ENCODE data around the gene TSEN2.
A peak's percentile ranks its signal among the peaks of the same experiment; 100 is the strongest.
"Not testable (repeated sequence)": the region's sequence is repeated elsewhere in the genome, so short reads cannot be mapped to it uniquely, and the experiment has no call there.

TSEN2 gene

DNA sequence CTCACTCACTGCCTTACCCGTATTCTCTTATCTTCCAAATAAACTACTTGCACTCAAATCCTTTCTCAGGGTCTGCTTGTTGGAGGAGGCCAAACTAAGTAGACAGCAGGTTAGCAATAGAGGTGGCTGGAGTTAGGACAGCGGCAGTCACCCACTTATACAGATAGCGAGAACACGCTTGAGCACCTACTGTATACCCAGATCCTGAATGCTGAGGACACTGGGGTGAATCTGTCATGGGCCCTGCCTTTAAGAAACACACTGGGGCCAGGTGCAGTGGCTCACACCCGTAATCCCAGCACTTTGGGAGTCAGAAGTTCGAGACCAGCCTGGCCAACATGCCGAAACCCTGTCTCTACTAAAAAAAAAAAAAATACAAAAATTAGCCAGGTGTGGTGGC is 38.0 kb upstream of the TSEN2 start:
- H3K27me3 Mint-ChIP-seq (ENCODE audit: low read depth): peaks cover 9% of the 10 kb centered on the region
- H3K9me3 Mint-ChIP-seq: no peaks in the 10 kb centered on the region
- no peaks in the 10 kb centered on the region for H3K36me3 Mint-ChIP-seq (ENCODE audit: low read depth)
- no peak for DNase-seq (ENCODE audit: low spot score)
- no peaks in the 10 kb centered on the region for H3K4me1 Mint-ChIP-seq (ENCODE audit: low read depth)
- H3K4me3 Mint-ChIP-seq: no peak overlapping the region
- no peak overlapping the region for H3K27ac Mint-ChIP-seq

DNA sequence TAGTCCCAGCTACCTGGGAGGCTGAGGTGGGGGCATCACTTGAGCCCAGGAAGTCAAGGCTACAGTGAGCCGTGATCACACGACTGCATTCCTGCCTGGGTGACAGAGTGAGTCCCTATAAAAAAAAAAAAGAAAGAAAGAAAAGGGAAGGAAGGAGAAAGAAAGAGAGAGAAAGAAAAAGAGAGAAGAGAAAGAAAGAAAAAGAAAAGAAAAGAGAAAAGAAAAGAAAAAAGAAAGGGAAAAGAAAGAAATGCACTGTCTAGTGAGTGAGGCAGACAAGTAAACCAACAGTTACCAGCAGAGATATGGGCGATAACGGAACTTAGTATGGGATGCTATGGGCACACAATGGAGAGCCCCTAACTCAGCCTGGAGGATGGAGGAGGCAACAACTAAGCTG is 37.2 kb upstream of the TSEN2 start:
- peaks cover 9% of the 10 kb centered on the region for H3K27me3 Mint-ChIP-seq (ENCODE audit: low read depth)
- H3K4me1 Mint-ChIP-seq (ENCODE audit: low read depth): no peaks in the 10 kb centered on the region
- no peak overlapping the region for H3K4me3 Mint-ChIP-seq
- H3K9me3 Mint-ChIP-seq: no peaks in the 10 kb centered on the region
- peak overlapping the region; percentile 17 for H3K27ac Mint-ChIP-seq
- no peaks in the 10 kb centered on the region for H3K36me3 Mint-ChIP-seq (ENCODE audit: low read depth)
- DNase-seq (ENCODE audit: low spot score): no peak

DNA sequence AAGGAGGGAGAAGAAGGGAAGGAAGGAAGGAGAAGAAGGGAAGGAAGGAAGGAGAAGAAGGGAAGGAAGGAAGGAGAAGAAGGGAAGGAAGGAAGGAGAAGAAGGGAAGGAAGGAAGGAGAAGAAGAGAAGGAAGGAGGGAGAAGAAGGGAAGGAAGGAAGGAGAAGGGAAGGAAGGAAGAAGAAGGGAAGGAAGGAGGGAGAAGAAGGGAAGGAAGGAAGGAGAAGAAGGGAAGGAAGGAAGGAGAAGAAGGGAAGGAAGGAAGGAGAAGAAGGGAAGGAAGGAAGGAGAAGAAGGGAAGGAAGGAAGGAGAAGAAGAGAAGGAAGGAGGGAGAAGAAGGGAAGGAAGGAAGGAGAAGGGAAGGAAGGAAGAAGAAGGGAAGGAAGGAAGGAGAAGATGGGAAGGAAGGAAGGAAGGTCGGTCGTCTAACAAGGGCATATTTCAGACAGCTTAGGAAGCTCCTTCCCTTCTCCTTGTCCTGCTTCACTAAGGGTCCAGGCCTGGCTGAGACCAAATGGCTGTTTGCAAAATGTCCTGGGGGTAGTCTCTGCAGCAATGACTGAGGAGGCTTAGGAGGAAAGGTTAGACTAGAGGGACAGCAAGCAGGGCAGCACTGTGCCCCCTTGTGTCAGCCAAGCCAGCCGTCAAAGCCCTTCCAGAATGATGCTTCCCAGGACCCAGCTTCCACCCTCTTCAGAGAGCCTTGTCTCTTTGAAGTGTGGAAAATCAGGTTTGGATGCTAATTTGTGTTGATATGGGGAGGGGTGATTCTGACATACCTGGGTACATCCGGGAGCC is 35.7 kb upstream of the TSEN2 start:
- not testable (repeated sequence) for H3K4me3 Mint-ChIP-seq; H3K4me1 Mint-ChIP-seq (ENCODE audit: low read depth); H3K36me3 Mint-ChIP-seq (ENCODE audit: low read depth); DNase-seq (ENCODE audit: low spot score); H3K27me3 Mint-ChIP-seq (ENCODE audit: low read depth); H3K27ac Mint-ChIP-seq; H3K9me3 Mint-ChIP-seq

DNA sequence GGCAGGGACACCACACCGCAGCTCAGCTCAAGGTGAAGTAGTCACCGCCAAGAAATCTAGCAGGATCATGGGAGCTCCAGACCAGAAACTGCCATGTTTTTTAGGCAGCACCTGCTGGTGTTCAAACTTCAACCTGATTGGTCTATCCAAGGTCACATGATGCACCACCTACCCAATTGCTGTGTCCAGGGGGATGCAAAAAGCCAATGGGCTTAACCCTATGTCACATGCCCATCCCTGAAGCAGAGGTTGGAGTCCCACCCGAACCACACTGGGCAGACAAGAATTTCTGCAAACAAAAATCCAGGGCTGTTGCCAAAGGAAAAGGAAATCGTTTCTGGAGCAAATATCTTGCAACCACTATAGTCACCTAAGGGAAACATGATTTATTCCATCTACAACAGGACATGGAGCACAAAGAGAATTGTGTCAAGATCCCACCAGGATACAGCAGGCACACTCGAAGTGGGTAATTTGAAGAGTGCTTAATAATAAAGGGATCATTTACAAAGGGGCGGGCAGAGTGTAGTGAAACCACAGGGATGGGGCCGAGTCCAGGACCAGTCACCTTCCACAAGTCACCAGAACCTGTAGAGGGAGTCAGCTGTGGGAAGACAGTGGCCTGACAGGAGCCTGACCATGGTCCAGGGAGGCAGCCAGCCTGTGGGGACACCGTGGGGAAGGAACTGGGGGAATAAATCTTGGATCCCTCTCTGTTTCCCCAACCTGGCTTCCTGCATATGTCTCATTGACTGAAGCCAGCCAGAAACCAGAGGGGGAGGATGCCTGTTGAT is 34.2 kb upstream of the TSEN2 start:
- DNase-seq (ENCODE audit: low spot score): no peak
- H3K9me3 Mint-ChIP-seq: no peaks in the 10 kb centered on the region
- H3K4me1 Mint-ChIP-seq (ENCODE audit: low read depth): no peaks in the 10 kb centered on the region
- no peak overlapping the region for H3K4me3 Mint-ChIP-seq
- H3K36me3 Mint-ChIP-seq (ENCODE audit: low read depth): no peaks in the 10 kb centered on the region
- H3K27ac Mint-ChIP-seq: no peak overlapping the region
- H3K27me3 Mint-ChIP-seq (ENCODE audit: low read depth): peaks cover 5% of the 10 kb centered on the region

DNA sequence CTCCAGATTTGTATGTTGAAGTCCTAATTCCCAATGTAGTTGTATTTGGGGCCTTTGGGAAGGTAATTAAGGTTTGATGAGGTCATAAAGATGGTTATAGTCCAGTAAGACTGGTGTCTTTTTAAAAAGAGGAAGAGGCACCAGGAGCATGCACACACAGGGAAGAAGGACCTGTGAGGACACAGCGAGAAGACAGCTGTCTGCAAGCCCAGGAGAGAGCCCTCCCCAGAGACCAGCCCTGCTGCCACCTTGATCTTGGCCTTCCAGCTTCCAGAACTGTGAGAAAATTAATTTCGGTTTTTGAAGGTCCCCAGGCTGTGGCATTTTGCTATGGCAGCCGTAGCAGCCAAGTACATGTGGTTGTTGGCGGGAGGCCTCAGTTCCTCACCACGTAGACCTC is 32.8 kb upstream of the TSEN2 start:
- Mint-ChIP-seq H3K27me3 (ENCODE audit: low read depth) (peaks cover 5% of the 10 kb centered on the region), H3K9me3 (no peaks in the 10 kb centered on the region), H3K4me3 (no peak overlapping the region), H3K4me1 (ENCODE audit: low read depth) (no peaks in the 10 kb centered on the region), H3K27ac (no peak overlapping the region), H3K36me3 (ENCODE audit: low read depth) (no peaks in the 10 kb centered on the region)
- DNase-seq (ENCODE audit: low spot score): no peak

DNA sequence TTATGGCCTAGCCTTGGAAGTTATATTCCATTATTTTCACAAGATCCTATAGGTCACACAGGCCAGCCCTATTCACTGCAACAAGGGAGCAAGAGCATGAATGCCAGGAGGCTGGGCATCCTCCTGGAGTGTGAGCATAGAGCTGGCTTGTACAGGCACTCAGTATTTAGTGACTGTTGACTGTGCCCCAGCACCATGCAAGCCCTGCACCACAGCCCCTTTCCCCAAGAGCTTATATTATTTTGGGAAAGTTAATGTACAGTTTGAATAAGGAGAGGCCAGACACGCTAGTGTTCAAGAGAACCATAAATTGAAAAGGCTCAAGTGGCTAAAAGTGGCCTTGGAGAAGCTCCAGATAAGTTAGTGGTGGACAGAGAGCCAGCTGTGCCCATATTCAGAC is 32.3 kb upstream of the TSEN2 start:
- Mint-ChIP-seq H3K4me3 (no peak overlapping the region), H3K36me3 (ENCODE audit: low read depth) (no peaks in the 10 kb centered on the region), H3K27ac (no peak overlapping the region), H3K27me3 (ENCODE audit: low read depth) (peaks cover 5% of the 10 kb centered on the region), H3K9me3 (no peaks in the 10 kb centered on the region), H3K4me1 (ENCODE audit: low read depth) (no peaks in the 10 kb centered on the region)
- no peak for DNase-seq (ENCODE audit: low spot score)

DNA sequence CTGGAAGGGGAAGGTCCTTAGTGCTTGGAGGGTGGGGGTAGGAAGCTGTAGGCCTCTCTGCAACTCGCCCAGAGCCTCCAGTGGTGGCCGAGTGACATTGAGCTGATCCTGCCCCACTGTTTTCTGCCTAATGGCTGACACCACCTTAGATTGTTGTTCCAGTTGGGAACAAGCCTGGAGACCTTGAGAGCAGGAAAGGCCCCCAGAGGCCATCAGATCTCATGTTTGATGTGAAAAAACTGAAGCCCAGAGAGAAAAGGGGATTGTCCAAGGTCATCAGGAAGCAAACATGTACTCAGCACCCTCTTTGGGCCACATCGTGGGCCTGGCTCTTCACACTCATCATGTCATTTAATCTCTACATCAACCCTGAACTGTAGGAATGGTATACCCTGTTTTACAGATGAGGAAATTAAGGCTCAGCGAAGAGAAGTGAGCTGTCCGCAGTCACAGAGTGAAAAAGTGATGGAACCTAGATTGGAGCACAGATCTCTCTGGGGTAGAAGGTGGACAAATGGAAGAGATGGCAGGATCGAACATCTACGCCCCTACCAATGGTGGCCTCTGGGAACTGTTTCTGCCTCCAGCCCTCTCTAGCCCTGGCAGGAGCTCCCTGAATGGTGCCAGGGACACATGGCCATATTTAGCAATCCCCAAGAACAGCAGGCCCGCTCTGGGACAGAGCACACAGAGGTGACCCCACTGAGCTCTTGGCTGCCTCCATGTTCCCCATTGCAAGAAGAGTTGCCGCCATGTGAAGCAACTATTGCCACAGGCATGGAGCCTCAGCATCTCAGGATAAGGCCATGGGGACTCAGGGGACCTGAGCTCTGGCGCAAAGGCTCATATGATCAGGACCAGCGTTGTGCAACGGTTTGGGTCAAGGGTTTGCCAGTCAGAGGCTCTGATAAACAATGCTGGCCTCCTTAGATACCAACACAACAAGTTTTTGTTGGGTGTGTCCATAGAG is 31.6 kb upstream of the TSEN2 start:
- no peak overlapping the region for H3K27ac Mint-ChIP-seq
- no peaks in the 10 kb centered on the region for H3K36me3 Mint-ChIP-seq (ENCODE audit: low read depth)
- H3K4me1 Mint-ChIP-seq (ENCODE audit: low read depth): no peaks in the 10 kb centered on the region
- DNase-seq (ENCODE audit: low spot score): no peak
- H3K27me3 Mint-ChIP-seq (ENCODE audit: low read depth): peaks cover 4% of the 10 kb centered on the region
- no peaks in the 10 kb centered on the region for H3K9me3 Mint-ChIP-seq
- H3K4me3 Mint-ChIP-seq: no peak overlapping the region

DNA sequence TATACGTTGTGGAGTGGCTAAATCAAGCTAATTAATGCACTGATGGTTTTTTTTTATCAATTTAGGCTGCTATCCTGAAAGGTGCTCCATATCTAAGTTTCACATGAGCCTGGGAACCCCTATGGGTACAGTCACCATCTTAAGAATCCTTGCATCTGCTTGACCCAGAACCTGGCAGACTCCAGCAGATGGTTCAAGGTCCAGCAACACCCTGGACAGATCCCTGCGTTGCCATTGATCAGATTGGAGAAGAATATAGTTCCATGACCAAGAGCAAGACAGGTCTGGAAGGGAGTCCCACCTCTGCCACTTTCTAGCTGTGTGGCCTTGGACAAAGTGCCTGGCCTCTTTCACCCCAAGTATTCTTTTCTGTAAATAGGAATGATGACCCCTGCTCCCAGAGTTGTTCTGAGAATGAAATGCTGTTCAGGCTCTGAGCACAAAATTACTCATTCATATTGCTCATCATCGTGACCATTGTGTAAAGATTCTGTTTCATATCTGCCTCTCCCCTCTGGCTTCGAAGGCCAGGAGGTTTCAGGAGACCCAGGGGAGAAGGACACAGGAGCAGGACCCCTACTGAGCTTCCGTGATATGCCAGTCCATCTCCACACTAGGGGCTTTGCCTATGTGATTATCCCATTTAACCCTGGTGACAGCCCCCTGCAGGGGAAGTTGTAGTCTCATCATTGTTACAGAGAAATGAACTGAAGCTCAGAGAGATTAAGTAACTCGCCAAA is 30.0 kb upstream of the TSEN2 start:
- DNase-seq (ENCODE audit: low spot score): no peak
- Mint-ChIP-seq H3K9me3 (no peaks in the 10 kb centered on the region), H3K36me3 (ENCODE audit: low read depth) (no peaks in the 10 kb centered on the region), H3K4me3 (no peak overlapping the region), H3K27ac (no peak overlapping the region), H3K4me1 (ENCODE audit: low read depth) (no peaks in the 10 kb centered on the region), H3K27me3 (ENCODE audit: low read depth) (no peaks in the 10 kb centered on the region)

DNA sequence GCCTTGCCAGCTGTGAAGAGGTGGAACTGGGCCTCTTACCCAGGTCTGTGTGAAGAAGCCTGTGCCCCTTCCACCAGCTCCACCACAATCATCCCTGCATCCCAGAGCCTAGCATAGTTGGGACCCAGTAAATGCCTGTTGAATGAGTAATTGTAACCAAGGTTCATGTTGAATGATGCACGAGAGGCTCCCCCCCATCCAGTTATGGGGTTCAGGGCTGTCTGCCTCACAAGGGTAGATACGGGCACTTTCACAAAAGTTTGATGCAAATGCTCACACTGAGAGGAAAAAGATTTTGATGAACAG is 29.5 kb upstream of the TSEN2 start:
- no peaks in the 10 kb centered on the region for H3K27me3 Mint-ChIP-seq (ENCODE audit: low read depth)
- no peak overlapping the region for H3K4me3 Mint-ChIP-seq
- no peak overlapping the region for H3K27ac Mint-ChIP-seq
- H3K36me3 Mint-ChIP-seq (ENCODE audit: low read depth): no peaks in the 10 kb centered on the region
- H3K9me3 Mint-ChIP-seq: no peaks in the 10 kb centered on the region
- no peaks in the 10 kb centered on the region for H3K4me1 Mint-ChIP-seq (ENCODE audit: low read depth)
- no peak for DNase-seq (ENCODE audit: low spot score)

DNA sequence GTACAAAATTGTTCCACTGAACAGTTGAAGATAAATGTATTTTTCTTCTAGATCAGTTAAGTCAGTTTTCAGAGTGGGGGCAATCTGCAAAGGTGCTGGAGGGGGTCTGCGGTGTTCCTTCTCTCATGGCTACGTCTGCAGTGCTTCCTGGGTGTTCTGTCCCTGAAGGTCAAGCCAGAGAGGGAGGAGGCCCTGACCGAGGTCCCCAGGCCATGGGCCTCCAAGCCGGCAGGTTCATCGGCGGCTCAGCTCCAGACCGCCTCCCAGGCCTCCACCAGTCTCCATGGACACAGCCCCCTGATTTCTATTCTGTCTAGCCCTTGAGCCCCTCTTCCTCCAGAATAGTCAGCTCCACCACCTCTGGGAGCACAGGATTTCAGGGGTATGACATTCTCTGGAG is 28.5 kb upstream of the TSEN2 start:
- Mint-ChIP-seq H3K27me3 (ENCODE audit: low read depth) (no peaks in the 10 kb centered on the region), H3K27ac (no peak overlapping the region), H3K9me3 (no peaks in the 10 kb centered on the region), H3K4me1 (ENCODE audit: low read depth) (no peaks in the 10 kb centered on the region), H3K4me3 (no peak overlapping the region), H3K36me3 (ENCODE audit: low read depth) (no peaks in the 10 kb centered on the region)
- DNase-seq (ENCODE audit: low spot score): no peak

DNA sequence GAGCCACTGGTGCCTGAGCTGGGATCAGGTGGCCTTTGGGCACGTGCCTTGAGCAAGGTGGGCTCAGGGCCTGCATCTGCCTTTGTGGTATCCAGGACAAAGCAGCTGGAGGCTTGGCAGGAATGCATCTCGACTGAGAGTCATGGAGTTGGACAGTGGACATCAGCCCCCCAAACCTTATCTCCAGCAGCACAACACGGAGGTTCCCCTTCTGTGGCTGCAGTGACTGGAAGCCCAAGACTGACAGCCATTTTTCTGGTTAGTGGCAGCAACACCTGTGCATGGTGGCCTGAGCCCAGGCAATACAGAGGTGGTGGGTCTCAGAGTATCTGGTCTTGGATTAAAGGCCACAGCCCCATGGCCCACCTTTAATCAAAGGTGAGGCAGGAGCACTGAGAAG is 27.8 kb upstream of the TSEN2 start:
- no peak overlapping the region for H3K4me3 Mint-ChIP-seq
- H3K27me3 Mint-ChIP-seq (ENCODE audit: low read depth): no peaks in the 10 kb centered on the region
- no peak overlapping the region for H3K27ac Mint-ChIP-seq
- no peaks in the 10 kb centered on the region for H3K36me3 Mint-ChIP-seq (ENCODE audit: low read depth)
- no peak for DNase-seq (ENCODE audit: low spot score)
- no peaks in the 10 kb centered on the region for H3K4me1 Mint-ChIP-seq (ENCODE audit: low read depth)
- no peaks in the 10 kb centered on the region for H3K9me3 Mint-ChIP-seq

DNA sequence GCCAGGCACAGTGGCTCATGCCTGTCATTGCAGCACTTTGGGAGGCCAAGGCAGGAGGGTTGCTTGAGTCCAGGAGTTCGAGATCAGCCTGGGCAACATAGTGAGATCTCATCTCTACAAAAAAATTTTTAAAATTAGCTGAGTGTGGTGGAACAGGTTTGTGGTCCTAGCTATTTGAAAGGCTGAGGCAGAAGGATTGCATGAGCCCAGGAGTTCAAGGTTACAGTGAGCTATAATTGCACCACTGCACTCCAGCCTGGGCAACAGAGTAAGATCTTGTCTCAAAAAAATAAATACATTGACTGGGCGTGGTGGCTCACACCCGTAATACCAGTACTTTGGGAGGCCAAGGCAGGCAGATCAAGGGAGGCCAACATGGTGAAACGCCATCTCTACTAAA is 26.9 kb upstream of the TSEN2 start:
- not testable (repeated sequence) for H3K36me3 Mint-ChIP-seq (ENCODE audit: low read depth); H3K4me1 Mint-ChIP-seq (ENCODE audit: low read depth); H3K27ac Mint-ChIP-seq; DNase-seq (ENCODE audit: low spot score); H3K4me3 Mint-ChIP-seq; H3K9me3 Mint-ChIP-seq; H3K27me3 Mint-ChIP-seq (ENCODE audit: low read depth)

DNA sequence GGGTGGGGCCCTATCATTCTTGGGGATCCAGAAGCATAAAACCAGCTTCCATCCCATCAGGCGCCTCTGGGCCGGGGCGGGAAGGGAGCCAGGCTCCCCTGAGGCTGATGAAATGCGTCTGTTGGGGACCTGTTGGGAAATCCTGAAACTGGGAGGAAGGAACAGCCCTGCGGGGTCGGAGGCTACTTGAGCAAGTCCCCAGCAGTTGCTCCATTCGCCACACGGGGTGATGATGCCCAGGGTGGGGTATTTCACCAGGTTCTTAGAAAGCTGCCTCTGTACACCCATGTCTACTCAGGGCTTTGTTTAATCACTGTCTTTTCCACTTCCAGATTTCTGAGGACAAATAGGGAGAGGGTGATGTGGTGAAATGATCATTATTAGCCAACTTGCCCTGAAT is 25.4 kb upstream of the TSEN2 start:
- Mint-ChIP-seq H3K4me1 (ENCODE audit: low read depth) (peaks cover 8% of the 10 kb centered on the region), H3K27ac (no peak overlapping the region), H3K9me3 (no peaks in the 10 kb centered on the region), H3K4me3 (no peak overlapping the region), H3K27me3 (ENCODE audit: low read depth) (no peaks in the 10 kb centered on the region), H3K36me3 (ENCODE audit: low read depth) (no peaks in the 10 kb centered on the region)
- DNase-seq (ENCODE audit: low spot score): no peak

Measured in T-helper 2 cell treated with Interferon-gamma antibody and Interleukin-4, amounts not matched to agents 5 μg/mL and 100 μg/mL, for 36 hours (primary cell).